ENCODE data around the gene L3MBTL4. TPM values are rescaled to one million over a fixed set of nuclear protein-coding genes. Genes with fewer than 3 reads are reported as not detected.

L3MBTL4 gene
- total and polyA plus RNA-seq, 7 donors: 1.2 to 5.7 (median 3.4) TPM

GRCh38 chr18:6113650-6114049 lies 301.1 kb downstream of the L3MBTL4 start:
- TF ChIP-seq POLR2A (IDR thresholded peaks at IDR 0.05): no peak
- TF ChIP-seq POLR2AphosphoS5 (IDR thresholded peaks at IDR 0.05): no peak
- TF ChIP-seq, protein P1, sequence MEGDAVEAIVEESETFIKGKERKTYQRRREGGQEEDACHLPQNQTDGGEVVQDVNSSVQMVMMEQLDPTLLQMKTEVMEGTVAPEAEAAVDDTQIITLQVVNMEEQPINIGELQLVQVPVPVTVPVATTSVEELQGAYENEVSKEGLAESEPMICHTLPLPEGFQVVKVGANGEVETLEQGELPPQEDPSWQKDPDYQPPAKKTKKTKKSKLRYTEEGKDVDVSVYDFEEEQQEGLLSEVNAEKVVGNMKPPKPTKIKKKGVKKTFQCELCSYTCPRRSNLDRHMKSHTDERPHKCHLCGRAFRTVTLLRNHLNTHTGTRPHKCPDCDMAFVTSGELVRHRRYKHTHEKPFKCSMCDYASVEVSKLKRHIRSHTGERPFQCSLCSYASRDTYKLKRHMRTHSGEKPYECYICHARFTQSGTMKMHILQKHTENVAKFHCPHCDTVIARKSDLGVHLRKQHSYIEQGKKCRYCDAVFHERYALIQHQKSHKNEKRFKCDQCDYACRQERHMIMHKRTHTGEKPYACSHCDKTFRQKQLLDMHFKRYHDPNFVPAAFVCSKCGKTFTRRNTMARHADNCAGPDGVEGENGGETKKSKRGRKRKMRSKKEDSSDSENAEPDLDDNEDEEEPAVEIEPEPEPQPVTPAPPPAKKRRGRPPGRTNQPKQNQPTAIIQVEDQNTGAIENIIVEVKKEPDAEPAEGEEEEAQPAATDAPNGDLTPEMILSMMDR (IDR thresholded peaks at IDR 0.05): no peak
- no peak for TF ChIP-seq EP300 (IDR thresholded peaks at IDR 0.05)
- 85 to 87% methylated on average over 2 of the region's 2 CpGs for WGBS, 2 donors

DNA sequence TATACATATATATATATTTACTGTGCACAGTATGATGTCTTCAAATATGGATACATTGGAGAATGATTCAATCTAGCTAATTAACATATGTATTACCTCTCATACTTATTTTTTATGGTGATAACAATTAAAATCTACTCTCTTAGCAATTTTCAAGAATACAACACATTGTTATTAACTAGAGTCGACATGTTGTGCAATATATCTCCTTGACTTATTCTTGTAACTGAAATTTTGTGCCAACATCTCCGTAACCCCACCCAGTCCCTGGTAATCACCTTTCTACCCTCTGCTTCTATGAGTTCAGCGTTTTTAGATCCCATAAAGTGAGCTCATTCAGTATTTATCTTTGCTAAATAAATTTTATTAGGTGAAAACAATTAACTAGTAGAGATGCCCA lies 303.0 kb downstream of the L3MBTL4 start:
- Histone ChIP-seq H3K27me3 (no peaks in the 10 kb centered on the region), H3K27ac (no peak overlapping the region), H3K4me1 (peaks cover 0 to 1% (median 0%) of the 10 kb centered on the region in 4 donors), H3K9me3 (no peaks in the 10 kb centered on the region), H3K36me3 (no peaks in the 10 kb centered on the region), H3K4me3 (no peak overlapping the region)
- 66 to 76% methylated on average over 3 of the region's 3 CpGs for WGBS, 2 donors
- TF ChIP-seq, protein P1 (IDR thresholded peaks at IDR 0.05): no peak
- TF ChIP-seq POLR2AphosphoS5 (IDR thresholded peaks at IDR 0.05): no peak
- no peak for TF ChIP-seq EP300 (IDR thresholded peaks at IDR 0.05)
- TF ChIP-seq POLR2A (IDR thresholded peaks at IDR 0.05): no peak
- intact Hi-C loops (cut with DNase I): no loop called here
- no peak for DNase-seq

More at GRCh38 chr18:6113650-6114049, 301.1 kb downstream of the L3MBTL4 start:
- intact Hi-C loops (cut with DNase I): no loop called here
- DNase-seq: no peak
- Histone ChIP-seq H3K4me1 (no peaks in the 10 kb centered on the region), H3K9me3 (no peaks in the 10 kb centered on the region), H3K4me3 (no peak overlapping the region), H3K27me3 (no peaks in the 10 kb centered on the region), H3K27ac (no peak overlapping the region), H3K36me3 (no peaks in the 10 kb centered on the region)

DNA sequence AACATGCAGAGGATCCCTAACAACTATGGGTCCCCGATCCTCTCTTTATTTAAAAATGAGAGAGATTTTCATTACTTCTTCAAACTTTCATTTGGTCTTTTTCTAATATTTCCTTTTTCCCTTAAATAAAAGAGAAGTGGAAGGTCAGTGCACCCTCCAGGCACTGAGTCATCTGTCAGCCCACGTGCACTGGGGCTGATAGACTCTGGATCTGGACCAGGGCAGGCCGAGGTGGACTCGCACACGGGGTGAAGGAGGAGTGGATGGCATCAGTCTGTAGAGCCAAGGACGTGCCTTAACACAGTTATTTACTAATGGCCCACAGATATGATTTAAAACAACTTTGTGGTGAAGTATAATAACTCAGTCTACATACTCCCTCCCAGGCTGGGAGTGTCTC lies 305.0 kb downstream of the L3MBTL4 start:
- peaks cover 0 to 12% (median 6%) of the 10 kb centered on the region in 4 donors for H3K4me1 ChIP-seq
- intact Hi-C loops (cut with DNase I): no loop called here
- no peak overlapping the region for H3K4me3 ChIP-seq
- H3K27me3 ChIP-seq: no peaks in the 10 kb centered on the region
- 84 to 91% methylated on average over 6 of the region's 6 CpGs for WGBS, 2 donors
- H3K36me3 ChIP-seq: no peaks in the 10 kb centered on the region
- no peak overlapping the region for H3K27ac ChIP-seq
- H3K9me3 ChIP-seq: no peaks in the 10 kb centered on the region
- TF ChIP-seq POLR2A (IDR thresholded peaks at IDR 0.05): no peak
- TF ChIP-seq POLR2AphosphoS5 (IDR thresholded peaks at IDR 0.05): no peak
- TF ChIP-seq, protein P1 (IDR thresholded peaks at IDR 0.05): no peak
- TF ChIP-seq EP300 (IDR thresholded peaks at IDR 0.05): no peak
- no peak for DNase-seq

GRCh38 chr18:6107794-6108193 lies 306.9 kb downstream of the L3MBTL4 start:
- H3K9me3 ChIP-seq: no peaks in the 10 kb centered on the region
- H3K36me3 ChIP-seq: no peaks in the 10 kb centered on the region
- H3K27ac ChIP-seq: no peak overlapping the region
- intact Hi-C loops (cut with DNase I): no loop called here
- 50 to 61% methylated on average over 6 of the region's 6 CpGs for WGBS, 2 donors
- H3K4me3 ChIP-seq: no peak overlapping the region
- H3K4me1 ChIP-seq: peaks cover 0 to 12% (median 6%) of the 10 kb centered on the region in 4 donors
- no peak for DNase-seq
- TF ChIP-seq EP300 (IDR thresholded peaks at IDR 0.05): no peak
- TF ChIP-seq, protein P1 (IDR thresholded peaks at IDR 0.05): no peak
- no peak for TF ChIP-seq POLR2AphosphoS5 (IDR thresholded peaks at IDR 0.05)
- TF ChIP-seq POLR2A (IDR thresholded peaks at IDR 0.05): no peak
- H3K27me3 ChIP-seq: no peaks in the 10 kb centered on the region

DNA sequence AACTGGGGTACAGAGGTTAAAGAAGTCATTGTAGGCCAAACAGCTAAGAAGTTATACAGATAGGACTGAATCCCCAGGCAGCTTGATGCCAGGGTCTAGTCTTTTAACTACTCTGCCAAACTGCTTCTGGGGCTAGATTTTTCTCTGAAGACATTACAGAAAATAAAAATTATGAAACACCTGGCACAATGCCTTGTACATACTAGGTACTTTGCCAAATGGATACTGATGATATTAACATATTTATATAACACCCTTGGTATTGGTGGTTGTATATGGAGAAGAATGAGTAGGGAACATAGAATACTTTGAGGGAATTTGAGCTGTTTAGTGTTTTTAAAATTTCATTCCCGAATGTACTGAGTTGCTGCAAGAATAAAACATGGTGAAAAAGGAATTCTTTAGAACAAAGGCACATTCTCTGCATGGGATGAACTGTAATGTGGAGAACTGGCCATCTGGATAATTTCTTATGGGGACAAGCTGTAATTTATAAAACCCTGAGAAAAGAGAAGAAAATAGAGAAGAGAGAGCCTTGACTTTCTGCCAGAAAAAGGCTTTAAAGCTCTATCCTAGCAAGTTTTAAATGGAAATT lies 308.5 kb downstream of the L3MBTL4 start:
- no peak overlapping the region for H3K27ac ChIP-seq
- no peaks in the 10 kb centered on the region for H3K9me3 ChIP-seq
- H3K4me3 ChIP-seq: no peak overlapping the region
- intact Hi-C loops (cut with DNase I): no loop called here
- TF ChIP-seq, protein P1 (IDR thresholded peaks at IDR 0.05): no peak
- no peak for TF ChIP-seq POLR2A (IDR thresholded peaks at IDR 0.05)
- no peak for TF ChIP-seq POLR2AphosphoS5 (IDR thresholded peaks at IDR 0.05)
- TF ChIP-seq EP300 (IDR thresholded peaks at IDR 0.05): no peak
- H3K36me3 ChIP-seq: no peaks in the 10 kb centered on the region
- 75 to 77% methylated on average over 1 of the region's 1 CpG for WGBS, 2 donors
- no peak for DNase-seq
- no peaks in the 10 kb centered on the region for H3K27me3 ChIP-seq
- peaks cover 0 to 12% (median 6%) of the 10 kb centered on the region in 4 donors for H3K4me1 ChIP-seq

Data from sigmoid colon (tissue), 7 donors.